NCI-H1105 treated with DMSO at 0.1 percent for 48 hours (cell line): ENCODE data around the gene SRRM2.
"Not testable (repeated sequence)": the region's sequence is repeated elsewhere in the genome, so short reads cannot be mapped to it uniquely, and the experiment has no call there.

Experiments
- DNase-seq: peaks from one replicate; lab custom pipeline; 2025; lab: John Stamatoyannopoulos, UW

Gene SRRM2

DNA sequence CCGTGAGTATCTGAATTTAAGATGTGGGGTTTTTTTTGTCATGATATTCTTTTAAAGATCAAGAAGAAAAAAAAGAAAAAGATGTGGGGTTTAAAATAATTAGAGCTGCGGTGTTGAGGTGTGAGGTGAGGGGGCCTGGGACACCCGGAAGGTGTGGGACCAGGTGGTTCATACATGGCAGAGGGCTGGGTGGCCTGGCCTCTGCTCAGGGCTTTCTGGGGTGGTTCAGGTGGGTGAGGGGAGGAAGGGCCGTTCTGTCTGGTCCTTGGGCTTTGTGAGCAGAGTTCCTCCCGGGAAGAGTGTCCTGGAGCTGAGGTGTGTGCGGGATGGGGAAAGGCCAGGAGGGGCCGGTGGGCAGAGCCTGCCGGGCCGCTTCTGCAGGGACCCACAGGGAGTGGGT lies 37.4 kb upstream of the SRRM2 start:
- no peak for DNase-seq

DNA sequence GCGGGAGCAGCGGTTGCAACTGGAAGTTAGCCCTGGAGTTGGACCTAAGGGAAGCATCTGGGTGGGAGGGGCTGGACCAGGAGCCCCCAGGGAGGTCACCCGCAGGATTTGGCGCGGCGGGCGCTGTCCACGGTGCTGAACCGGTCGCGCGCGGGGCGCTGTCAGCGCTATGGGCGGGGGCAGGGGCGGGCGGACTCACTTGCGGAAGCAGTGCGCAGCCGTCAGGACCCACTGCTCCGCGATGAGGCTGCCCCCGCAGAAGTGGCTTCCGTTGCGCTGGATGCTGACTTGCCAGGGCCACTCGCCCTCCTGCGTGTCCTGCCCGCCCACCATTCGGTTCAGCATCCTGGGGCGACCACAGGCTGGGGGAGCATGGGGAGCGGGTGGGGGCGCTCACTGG lies 36.9 kb upstream of the SRRM2 start:
- no peak for DNase-seq

- no peak for DNase-seq
Observed at GRCh38 chr16:2715966-2716885, 36.2 kb upstream of the SRRM2 start.

DNA sequence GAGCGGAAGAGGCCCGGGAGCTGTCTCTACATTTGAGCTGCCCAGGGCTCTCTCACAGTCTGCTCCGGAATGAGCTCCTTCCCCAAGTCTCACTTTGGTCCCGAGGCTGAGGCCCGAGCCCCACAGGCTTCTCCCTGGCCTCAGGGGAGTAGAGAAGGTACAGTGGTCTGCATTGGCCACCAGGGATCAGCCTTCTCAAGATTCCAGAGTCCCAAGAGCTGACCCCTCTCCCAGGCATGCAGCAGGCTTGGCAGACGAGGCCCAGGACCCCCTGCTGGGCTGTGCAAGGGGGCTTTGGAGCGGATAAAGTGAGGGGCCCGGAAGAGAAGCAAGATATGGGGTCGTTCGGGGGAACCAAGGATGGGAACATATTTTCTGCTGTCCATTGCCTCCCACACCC lies 35.5 kb upstream of the SRRM2 start:
- DNase-seq: no peak

GRCh38 chr16:2717383-2718263 lies 34.8 kb upstream of the SRRM2 start:
- no peak for DNase-seq

GRCh38 chr16:2719328-2720063 lies 32.9 kb upstream of the SRRM2 start:
- DNase-seq: no peak

DNA sequence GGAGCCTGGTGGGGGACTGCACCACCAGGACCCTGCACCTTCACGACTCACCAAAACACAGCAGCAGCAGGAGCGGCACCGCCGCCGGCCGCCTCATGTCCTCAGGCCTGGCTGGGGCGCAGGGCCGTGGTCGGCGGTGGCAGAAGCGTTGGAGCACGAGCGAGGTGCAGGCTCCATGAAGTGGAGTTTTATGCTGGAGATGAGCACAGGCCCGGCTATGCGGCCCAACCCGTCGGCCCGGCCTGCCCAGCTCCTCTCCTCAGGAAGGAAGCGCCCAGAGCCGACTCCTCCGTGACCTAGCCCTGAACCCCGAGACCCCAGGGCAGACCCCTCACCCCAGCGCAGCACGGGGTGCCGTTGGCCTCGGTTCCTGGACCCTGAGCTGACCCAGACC lies 32.4 kb upstream of the SRRM2 start, which contains the start of gene PRSS27:
TSS of gene PRSS27 (minus strand) at position 161 of the 394 bp plus-strand sequence. CDS start at position 97, 64 bp downstream.
- no peak for DNase-seq

DNA sequence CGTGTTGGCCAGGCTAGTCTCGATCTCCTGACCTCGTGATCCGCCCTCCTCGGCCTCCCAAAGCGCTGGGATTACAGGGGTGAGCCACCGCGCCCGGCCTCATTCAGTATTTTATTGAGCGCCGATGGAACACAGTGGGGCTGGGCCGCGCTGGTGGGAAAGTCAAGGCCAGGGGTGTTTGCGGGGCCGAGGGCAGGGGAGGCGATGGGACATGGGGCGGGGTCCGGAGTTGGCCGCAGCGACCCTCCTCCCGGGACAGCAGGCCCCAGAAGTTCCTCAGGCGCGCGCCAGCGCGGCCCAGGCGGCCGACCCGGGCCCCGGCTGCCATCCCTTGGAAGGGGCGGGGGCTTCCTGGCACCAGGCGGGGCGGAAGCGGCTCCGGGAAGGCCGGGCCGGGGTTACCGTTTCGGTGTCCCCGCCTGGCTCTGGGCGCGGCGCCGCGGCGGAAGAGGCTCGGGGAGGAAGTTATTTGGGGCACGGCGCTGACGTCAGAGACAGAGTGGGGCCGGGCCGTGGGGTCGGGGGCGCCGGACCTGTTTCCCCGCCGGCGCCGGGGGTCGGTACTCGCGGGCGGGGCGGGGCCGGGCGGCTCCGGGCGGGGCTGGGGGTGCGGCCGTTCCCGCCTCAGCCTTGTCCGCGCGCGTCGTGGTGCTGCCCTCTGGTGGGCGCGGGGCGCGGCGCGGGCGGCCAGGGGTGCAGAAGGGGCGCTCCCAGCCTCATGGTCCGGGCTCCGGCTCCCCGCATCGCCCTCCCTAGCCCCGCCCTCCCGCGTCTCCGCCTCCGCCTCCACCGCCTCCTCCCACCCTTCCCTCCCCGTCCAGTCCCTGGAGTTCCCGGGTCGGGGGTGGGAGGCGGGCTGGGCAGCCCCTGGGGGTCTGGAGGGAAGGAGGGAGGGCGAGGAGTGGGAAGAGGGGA lies 31.5 kb upstream of the SRRM2 start:
- peak; percentile 62 for DNase-seq

GRCh38 chr16:2721634-2722173 lies 30.7 kb upstream of the SRRM2 start:
- not testable (repeated sequence) for DNase-seq

DNA sequence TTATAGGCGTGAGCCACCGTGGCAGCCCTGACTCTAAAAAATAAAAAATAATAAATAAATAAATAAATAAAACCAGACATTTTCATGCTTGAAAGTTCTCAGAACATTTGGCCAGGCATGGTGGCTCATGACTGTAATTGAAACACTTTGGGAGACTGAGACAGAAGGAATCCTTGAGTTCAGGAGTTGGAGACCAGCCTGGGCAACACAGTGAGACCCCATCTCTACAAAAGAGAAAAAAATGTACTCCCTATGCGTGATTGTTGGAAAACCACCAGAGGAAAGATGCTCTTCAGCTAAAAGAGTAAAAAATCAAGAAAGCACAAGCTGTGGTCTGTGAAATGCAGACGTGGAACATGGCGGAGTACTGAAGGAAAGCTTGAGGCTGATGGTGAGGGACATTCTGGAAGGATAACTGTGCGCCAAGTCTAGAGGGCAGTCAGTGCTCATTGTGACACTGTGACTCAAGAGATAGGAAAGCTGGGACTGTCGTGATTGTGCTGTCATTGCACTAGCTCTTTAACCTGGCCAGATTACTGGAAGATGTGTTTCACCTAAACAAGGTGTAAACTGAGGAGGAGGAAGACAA lies 28.3 kb upstream of the SRRM2 start:
- no peak for DNase-seq

DNA sequence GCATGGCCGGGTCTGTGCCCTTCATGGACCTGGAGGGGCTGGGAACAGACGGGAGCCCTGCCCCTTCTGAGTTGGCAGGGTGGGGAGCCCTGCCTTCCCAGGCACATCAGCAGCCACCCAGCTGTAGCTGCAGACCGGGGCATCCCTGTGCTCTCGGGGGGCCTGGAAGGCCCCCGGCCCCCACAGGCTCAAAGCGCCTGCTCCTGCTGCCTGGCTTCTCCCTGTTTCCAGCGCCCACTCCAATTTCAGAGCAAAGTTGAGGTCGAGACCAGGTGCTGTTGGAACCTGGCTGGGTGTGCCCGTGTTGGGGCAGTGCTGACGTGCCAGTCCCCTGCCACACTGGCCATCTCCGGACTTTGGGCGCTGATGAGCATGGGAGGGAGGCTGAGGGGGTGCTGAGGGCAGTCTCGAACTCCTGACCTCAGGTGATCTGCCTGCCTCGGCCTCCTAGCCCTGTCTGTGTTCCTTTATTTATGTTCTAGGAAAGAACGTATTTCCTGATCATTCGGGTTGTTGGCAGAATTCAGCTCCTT lies 27.6 kb upstream of the SRRM2 start:
- DNase-seq: no peak

- DNase-seq: no peak
Observed at GRCh38 chr16:2726923-2727322, 25.5 kb upstream of the SRRM2 start.

- no peak for DNase-seq
Observed at GRCh38 chr16:2728034-2728433, 24.4 kb upstream of the SRRM2 start.

- no peak for DNase-seq
Observed at GRCh38 chr16:2734844-2735515, 17.5 kb upstream of the SRRM2 start.

GRCh38 chr16:2736476-2737237 lies 15.8 kb upstream of the SRRM2 start:
- no peak for DNase-seq

DNA sequence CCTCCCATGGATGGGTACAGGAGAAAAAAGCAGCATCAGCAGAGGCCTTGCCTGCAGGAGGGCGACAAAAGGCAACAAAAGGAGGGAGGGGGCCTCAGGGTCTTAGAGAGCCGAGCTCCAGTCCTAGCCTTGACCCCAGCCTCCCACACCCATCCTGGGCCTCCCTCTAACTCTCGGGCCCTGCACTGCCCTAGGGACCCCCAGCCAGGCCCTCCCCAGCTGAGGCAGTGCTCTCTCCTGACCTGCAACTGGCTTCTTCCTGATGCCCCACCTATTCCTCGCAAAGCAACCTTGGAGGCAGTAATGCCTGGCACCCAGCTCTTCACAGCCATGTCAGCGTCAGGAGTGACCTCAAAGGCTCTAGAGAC lies 15.2 kb upstream of the SRRM2 start:
- DNase-seq: no peak

GRCh38 chr16:2737895-2738418 lies 14.5 kb upstream of the SRRM2 start:
- DNase-seq: no peak

DNA sequence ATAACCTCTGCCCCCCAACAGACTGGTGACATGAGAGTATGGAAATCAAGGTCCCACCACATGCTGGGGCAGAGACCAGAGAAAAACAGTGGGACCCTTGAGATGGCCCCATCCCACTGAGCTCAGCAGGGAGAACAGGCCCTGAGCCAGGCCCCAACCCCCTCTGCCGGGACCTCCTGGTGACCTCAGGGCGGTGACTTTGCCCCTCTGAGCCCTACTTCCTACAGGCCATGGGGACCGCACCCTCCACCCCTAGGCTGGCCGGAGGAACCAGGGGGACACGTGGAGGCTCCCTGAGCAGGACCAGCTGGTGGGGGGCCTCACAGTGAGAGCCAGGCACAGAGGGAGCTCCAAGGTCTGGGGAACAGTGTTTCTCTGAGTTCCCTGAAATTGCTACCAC lies 13.8 kb upstream of the SRRM2 start:
- no peak for DNase-seq
